Hypothalamus (tissue), 51 donors: ENCODE measurements around the gene KCNK4.
"Not testable (repeated sequence)": the region's sequence is repeated elsewhere in the genome, so short reads cannot be mapped to it uniquely, and the experiment has no call there.

Experiments used
- DNase-seq, 51 donors: peaks; one replicate each; lab custom pipeline; 2025; lab: John Stamatoyannopoulos, UW

KCNK4 gene

DNA sequence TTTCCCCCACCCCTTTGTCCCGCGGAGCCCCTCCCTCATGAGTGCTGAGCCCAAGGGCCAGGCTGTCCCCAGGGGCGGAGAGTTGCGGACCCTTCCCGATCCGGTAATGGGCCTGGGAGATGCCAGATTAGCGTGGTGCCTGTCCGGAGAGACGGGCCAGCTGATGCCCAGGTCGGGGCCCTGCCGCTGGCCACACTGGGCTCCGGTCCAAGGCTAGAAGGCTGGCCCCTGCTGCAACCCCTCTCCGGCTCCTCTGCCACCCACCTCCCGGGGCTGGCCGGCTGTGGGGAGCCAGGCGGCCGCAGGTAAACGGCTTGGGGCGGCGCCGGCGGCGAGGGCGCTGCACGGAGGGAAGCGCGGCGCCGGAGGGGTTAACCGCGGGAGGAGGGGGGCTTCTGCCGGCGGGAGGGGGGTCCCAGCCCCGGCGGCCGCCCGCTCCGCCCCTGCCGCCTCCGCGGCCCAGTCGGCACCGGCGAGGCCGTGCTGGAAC lies at the start of gene KCNK4:
TSS of gene KCNK4 (plus strand) at position 41 of the 490 bp plus-strand sequence. CDS start 1,717 bp downstream, outside the sequence.
- no peak for DNase-seq

DNA sequence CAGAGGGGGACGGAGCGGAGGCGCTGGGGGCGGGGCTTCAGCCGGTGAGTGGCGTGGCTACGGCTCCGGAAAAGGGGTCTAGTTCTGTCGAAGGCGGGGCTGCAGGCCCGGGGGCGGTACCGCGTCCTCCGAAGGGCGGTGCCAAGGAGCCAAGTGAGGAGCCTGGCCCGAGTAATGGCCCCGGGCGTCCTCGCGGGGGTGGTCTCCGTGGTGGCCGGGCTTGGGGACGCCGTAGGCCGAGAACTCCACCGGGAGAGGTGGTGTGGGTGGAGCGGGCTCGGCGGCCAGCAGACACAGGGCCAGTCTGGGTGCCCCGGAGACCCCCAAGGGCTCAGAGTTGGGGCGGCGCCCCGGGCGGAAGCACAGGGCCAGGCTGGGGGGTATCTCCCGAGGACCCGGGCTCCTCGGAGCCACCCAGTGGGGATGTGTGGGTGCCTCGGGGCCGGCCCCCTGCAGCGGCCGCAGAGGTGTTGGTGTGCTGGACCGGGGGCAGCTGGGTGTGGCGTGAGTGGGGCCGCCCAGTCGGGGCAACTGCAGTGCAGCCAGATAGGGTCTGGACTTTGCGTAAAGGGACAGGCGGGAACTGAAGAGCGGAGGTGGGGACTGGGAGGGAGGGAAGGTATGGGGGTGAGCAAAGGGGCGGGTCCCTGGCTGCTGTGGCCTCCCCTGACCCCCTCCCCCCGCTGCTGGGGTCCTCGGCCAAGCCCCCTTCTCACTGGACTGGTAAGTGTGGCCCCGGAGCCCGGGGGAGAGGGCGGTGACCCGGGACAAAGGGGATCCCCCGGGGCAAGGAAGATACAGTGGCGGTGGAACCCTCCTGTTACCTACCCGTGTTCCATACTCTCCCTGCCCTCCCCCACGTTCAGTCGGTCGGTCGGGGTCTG lies 49.4 kb upstream of the KCNK4 start:
- DNase-seq, result peak in 3 of 51 donors; percentile 38 to 62 (median 47)

- DNase-seq, result no peak
These were observed 47.8 kb upstream of the KCNK4 start for GRCh38 chr11:64243236-64243854.

- DNase-seq, result no peak
These were observed 47.0 kb upstream of the KCNK4 start for GRCh38 chr11:64244107-64244506.

GRCh38 chr11:64244966-64245365 lies 46.1 kb upstream of the KCNK4 start:
- DNase-seq, result no peak

- peak in 26 of 51 donors; percentile 18 to 51 (median 36) for DNase-seq
These were observed 45.7 kb upstream of the KCNK4 start for GRCh38 chr11:64245401-64245796.

DNA sequence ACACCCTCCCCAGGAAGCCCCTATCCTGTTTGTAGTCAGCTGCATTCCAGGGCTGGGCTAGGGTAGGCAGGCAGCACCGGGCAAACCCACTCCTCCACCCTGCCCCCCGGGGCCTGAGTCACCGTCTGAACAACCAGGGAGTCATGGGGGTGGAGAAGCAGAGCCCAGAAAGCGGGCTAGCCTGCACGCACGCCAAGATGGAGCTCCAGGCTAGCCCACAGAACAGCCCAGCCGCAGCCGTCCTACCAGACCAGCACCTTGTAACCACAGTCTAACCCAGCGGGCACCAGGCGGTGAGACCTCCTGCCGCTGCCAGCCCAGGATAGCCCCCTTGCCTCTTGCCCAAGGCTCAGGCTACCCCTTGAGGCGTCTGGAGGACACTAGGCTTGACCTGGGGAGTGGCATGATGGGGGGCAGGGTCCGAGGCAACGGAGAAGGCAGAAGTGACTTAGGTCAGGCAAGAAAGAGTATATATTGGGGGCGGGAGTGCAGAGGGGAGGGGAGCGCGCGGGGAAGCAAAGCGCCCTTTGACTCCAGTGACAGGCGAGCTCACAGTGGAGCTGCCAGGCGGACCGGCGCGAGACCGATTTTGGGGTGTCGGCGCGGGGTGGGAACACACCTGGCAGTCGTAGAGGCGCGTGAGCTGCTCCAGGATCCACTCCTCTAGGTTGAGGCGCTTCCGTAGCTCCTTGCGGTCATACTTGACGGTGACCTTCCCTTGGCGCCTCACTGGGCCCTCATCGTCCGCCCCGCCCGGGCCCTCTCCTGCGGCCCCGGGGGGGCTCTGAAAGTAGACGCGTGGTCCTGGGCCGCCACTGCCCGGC lies 45.1 kb upstream of the KCNK4 start:
- peak in 23 of 51 donors; percentile 17 to 84 (median 36) for DNase-seq

DNA sequence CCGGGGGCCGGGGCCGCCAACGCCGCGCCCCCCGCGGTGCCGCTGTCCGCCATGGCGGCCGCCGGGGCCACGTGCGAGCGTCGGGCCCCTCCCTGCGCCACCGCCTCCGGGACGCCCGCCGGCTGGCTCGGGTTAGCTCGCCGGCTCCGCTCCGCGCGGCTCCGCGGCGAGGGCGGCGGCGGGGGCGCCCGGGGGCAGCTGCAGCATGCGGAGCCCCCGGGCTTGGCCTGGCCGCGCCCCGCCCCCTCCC lies 44.6 kb upstream of the KCNK4 start:
- DNase-seq, result not testable (repeated sequence)

DNA sequence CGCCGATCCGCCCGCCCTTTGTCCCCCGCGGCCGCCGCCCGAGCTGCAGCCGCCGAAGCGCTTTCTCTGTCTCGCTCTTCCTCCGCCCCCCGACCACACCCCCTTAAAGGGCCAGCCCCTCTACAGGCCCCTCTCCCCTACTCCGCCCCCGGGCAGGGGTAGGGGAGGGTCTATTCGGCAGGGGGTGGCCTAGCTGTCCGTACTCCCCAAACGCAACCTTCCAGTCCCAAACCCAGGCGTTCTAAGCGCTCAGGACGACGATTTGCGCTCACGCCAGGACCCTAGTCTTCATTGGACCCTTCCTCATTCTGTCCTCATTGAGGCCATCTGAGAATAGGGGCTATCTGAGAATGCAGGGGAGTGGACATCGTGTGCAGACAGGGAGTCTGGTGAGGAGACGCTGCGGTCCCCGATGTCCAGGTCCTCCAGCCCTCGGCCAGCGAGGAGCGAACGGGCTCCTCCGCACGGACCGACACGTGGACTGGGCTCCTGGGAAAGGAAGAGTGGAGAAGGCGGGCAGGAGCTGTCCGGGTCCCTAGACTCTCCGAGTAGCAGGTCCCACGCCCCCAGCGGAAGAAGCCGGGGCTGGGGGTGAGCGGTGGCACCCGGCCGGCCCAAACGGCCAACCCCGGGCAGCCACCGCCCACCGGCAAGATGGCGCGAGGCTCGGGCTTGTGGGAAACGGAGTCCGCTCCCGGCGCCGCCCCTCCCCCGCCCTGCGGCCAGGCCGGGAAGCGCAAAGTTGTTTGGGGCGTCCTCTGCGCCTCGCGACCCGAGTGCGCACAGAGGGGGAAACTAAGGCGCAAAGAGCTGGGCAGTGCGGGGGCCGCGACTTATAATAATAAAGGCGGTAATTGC lies 44.0 kb upstream of the KCNK4 start, which contains the start of gene PPP1R14B:
TSS of gene PPP1R14B (minus strand) at position 73 of the 858 bp plus-strand sequence. CDS start 270 bp downstream, outside the sequence.
- DNase-seq, result peak in 49 of 51 donors; percentile 40 to 91 (median 77)

- DNase-seq, result no peak
These were observed 43.2 kb upstream of the KCNK4 start for GRCh38 chr11:64247729-64248531.

GRCh38 chr11:64248578-64248977 lies 42.5 kb upstream of the KCNK4 start:
- no peak for DNase-seq

DNA sequence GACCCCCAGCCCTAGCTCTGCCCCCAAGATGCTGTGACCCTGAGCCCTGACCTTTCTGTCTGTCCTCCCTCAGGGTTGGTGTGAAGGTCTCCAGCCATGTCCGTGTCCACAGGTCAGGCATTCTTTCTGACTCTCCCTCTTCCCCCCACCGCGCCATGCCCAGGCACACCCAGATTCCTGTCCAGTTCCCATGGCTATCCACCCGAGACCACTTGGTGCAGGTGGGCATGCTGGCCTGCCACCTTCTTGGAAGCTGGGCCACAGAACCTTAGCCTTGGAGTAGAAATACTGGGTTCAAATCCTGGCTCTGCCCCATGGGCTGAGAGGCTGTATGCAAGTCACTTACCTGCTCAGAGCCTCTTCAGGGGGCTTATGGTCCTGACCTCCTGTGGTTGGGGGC lies 42.1 kb upstream of the KCNK4 start:
- no peak for DNase-seq

- no peak for DNase-seq
These were observed 41.3 kb upstream of the KCNK4 start for GRCh38 chr11:64249563-64250414.

GRCh38 chr11:64250415-64251015 lies 40.6 kb upstream of the KCNK4 start:
- DNase-seq, result no peak

- DNase-seq, result peak in 32 of 51 donors; percentile 20 to 75 (median 43)
These were observed 39.9 kb upstream of the KCNK4 start, which contains the start of gene PLCB3 for GRCh38 chr11:64251016-64251752. TSS of gene PLCB3 (plus strand) at chr11:64251530. CDS start at chr11:64251650, 120 bp downstream.

DNA sequence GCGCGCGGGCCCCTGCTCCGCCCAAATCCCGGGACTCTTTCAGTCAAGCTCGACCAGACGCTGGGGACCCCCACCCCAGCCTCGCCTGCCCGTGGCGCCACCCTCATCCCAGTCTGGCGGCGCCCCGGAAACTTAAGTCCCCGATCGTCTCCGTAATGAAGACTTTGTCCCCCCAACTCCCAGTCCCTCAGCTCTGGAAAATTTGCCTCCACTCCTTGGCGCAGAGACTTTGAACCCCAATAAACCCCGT lies 39.4 kb upstream of the KCNK4 start:
- DNase-seq, result no peak
